AG08396 (cell line): ENCODE measurements around the gene EHD4.

ENCODE experiments used
- DNase-seq: peaks from one replicate; pipeline ENCODE4 v3.0.0; 2012; ENCODE audit warnings: low spot score, mixed read lengths

EHD4 gene

DNA sequence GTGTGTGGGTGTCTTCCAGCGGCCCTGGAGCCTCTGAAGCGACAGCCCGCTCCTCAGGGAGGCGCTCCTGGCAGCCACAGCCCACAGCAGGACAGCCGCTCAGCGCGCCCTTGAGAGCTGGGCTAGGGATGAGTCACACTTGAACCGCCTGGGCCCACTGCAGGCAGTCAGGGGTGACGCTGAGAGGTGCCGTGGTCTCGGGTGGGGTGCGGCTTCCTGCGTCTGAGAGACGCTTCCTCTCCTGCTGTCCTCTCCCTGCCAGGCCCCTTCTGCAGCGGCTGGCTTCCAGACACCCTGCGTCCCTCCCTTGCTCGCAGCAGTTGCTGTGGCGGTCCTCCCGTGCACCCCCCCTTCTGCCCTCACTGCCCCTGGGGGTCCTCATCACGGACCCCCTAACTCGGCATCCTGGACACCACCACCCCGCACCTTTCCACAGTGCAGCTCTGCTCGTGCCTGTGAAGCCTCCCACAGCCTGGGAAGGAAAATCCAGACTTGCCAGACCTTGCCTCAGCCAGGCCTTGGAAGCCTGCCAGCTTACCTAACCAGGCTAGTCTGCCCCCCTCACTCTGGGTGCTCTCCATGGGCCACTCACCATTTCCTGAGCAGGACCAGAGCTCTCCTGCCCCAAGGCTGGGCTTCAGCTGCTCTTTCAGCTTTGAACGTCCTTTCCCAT lies 77.4 kb downstream of the EHD4 start:
- DNase-seq, result peak; percentile 88

DNA sequence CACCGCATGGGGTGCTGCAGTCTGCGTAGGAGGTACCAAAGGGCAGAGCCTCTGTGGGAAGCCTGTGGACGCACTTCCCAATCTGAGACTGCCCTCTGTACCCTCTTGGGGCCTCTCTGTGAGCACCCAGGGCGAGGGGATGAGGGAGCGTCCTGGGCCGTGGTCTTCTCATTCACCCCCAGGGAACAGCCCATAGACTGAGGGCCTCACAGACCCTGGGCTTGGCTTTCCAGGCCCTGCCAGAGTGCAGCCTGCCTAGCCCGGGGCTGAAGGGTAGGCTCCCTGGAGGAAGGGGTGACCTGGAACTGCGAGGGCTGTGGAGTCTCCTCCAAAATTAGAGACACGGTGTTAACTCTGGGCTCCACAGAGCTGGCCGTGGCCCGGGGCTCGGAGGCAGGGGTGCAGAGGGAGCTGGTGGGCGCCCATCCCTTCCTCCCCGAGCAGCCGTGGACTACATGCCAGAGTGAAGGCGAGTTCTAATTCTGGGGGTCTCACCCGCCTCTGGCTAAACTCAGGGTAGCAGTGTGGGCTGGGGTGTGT lies 78.0 kb downstream of the EHD4 start:
- DNase-seq, result no peak

DNA sequence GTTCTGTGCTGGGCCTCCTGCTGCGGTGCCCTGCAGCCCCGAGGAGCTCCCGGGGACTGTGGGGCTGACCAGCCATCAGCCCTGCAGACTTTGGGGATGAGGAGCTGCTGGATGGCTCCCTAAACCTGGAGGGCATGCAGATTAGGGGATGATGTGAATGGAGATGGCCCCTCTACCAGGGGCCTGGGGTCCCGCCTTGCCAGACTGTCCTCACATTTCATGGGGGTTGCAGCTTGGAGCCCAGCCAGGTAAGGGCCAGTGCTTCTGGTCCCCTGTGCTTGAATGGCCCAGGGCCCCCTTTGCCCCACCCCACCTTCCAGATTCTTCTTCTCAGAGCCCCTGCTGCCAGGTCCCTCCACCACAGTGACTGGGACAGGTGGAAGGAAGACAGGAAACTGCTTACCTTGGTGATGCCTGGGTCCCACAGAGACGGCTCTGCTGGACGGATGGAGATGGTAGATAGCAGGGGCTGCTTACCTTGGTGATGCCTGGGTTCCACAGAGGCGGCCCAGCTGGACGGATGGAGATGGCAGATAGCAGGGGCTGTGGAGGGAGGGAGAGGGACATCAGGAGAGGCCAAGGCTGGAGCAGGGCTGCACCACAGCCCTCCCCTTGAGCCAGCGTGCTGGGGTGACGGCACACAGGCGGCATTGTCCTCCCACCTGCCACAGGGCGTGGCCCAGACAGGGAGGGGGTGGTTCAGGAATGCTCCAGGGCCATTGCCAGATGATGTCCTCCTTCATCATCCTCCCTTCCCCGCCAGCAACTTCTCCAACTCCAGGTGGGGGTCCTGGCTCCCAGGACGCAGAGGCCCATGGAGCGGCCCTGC lies 78.7 kb downstream of the EHD4 start, which contains the start of gene SPTBN5:
SPTBN5 (minus strand) TSS at position 632 of the 829 bp plus-strand sequence; CDS start at position 76, 556 bp downstream.
- no peak for DNase-seq

DNA sequence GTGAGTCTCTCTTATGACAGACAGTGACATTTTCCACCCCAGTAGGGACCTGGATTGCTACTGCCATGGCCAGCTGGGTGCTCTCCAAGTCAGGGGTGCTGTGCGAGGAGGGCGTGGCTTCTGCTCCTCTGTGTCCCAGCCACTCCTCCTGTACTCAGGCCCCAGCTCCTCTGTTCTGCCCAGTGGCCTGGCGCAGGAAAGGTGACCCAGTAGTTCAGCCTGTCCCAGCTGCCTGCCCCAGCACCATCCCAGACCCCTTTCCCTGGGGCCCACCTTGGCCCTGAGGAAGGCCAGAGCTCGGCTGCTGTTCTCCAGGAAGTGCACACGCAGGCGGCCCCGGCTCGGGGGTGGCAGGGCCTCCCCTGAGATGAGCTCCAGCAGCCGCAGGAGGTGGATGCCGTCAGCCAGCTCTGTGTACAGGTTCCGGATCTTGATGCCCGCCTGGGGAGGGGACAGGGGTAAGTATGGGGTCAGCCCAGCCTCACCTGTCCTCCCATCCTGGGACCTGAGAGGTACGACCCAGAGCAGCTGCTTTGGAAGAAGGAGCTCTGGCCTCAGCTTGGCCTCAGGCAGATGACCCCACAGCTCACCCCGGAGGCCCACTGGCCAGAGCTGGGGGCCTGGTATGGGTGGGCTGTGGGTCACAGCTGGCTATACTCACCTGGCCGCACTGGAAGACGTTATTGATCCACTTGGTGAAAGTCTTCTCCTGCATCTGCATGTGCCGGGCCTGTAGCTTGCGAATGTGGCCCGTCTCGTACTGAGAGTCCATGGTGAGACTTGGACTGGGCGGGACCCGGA lies 79.5 kb downstream of the EHD4 start:
- DNase-seq, result no peak

DNA sequence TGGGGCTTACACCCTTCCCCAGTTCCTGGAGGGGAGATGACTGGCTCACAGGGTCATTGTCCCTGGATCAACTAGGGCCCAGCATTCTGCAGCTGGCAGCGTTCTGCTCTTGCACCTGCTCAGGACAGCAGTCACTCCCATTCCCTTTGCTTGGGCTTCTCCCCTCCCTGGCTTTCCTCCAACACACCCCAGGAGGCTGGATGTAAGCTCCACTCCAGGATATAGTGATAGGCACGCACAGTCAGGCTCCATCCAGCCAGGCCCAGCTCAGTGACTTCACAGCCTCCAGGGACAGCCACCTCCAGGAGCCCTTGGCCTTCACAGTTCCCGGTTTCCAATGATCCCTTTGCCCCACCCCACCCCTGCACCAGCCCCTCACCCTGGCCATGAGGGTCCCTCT lies 80.4 kb downstream of the EHD4 start:
- no peak for DNase-seq

DNA sequence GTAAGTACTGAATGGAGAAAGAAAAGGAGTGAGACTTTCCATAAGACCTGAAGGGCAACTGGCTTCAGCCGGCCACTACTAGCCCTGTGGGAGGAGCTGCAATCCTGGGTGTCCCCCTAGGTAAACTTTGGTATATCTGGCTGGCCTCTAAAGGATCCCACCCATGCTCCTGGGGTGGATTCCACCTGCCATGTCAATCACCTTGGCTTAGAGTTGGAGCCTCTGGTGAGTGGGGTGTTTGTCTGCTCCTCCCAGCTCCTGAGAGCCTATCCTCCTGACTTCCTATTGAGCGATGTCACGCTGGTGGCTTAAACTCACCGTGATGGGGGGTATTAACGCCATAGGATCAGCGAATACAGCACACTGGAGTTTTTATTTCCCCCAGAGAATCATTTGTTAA lies 81.1 kb downstream of the EHD4 start:
- DNase-seq, result no peak

DNA sequence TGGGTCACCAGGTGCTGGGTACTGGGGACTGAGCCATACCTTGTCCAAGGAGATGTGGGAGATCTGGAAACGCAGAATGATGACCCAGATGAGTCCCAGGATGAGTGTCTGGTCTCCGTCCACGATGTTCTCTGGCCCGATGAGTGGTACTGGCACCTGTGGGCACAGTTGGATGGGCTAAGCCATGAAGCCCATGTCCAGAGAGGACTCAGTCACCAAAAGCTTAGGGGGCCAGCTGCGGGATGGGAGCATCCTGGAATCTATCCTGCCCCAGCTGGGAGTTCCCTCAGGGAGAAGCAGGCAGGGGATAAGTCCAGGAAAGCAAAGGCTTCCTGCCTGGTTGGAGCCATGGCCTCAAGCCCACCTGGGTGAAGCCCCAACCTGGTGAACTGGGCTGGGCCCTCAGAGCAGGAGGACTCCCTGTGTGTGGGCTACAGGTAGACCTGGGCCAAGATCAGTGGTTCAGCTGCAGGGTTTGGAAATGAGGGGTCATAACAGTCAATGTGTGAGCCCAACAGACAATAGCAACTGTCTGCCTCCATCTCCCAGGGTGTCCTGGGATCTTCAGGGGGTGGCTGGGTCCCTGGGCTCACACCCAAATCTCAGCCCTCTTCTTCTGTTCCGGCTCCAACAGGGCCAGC lies 82.2 kb downstream of the EHD4 start:
- no peak for DNase-seq

DNA sequence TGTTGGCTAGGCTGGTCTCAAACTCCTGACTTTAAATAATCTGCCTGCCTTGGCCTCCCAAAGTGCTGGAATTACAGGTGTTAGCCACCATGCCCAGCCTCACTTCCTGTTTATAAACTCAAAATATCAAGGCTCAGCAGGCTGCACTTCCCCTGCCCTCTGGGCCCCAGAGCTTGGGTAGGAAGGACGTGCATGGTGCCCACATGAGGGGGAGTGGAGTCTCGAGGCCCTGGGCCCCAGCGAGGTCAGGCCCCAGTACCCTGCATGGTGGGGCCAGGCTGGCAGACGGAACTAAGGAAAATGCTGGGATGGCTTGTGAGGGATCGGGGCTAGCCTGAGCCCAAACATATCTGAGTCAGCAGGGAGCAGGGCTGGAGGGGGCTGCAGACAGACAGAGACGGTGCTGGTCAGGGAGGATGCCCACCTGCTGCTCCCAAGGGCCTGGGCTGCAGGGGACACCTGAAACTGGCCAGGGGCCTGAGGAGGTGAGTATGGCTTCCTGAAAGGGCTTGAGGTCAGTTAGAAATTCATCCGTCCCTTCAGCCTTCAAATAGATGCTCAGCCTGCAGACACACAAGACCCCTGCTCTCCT lies 83.6 kb downstream of the EHD4 start:
- DNase-seq, result no peak

DNA sequence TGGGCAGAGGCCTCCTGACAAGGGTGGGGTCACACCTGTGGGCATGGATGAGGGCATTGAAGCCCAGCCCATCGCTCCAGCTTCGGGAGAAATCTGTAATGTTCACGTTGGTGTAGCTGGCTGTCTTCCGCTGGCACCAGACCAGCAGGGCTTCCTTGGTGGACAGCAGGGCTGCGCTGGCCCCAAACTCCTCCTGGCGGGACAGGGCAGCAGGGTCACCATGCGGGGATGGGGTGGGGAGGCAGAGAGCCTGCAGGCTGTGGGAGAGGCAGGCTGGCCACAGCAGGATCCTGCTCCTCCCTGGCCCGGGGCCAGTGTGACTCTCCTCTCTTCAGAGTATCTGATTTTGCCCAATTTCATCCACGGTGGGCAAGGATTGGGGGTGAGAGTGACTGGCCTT lies 84.5 kb downstream of the EHD4 start:
- DNase-seq, result no peak

DNA sequence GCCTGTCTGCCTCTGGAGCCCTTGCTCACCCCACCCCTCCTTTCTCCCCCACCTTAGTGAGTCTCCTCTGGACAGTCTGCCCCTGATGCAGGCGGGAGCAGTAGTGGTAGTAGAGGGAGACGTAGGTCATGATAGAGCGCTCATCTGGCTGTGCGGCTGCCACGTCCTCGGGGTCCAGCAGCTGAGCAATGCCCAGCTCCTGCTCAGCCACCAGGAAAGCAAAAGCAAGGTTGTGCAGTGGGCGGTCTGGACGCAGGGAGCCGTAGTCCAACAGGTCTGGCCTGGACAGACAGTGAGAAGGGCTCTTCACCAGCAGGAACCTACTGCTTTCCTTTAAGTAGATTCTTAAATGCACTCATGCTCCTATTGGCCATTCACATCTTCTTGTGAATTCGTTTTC lies 85.2 kb downstream of the EHD4 start:
- no peak for DNase-seq

DNA sequence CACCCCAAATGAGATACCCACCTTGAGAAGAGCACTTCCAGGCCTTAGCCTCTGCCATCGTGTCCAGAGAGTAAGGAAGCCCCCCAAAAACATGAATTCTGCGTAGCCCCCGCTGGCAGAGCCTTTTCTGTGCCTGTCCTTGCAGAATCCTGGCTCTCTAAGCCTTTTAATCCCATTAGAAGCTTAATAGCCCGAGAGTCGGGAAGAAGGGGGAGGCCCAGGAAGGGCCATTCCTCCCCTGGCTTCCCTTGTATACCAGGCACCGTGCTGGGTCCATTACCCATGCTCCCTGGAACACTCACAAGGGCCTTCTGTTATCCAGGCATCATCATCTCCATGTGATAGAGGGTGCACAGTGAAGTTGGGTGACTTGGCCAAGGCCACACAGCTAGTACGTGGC lies 85.6 kb downstream of the EHD4 start:
- DNase-seq, result no peak

DNA sequence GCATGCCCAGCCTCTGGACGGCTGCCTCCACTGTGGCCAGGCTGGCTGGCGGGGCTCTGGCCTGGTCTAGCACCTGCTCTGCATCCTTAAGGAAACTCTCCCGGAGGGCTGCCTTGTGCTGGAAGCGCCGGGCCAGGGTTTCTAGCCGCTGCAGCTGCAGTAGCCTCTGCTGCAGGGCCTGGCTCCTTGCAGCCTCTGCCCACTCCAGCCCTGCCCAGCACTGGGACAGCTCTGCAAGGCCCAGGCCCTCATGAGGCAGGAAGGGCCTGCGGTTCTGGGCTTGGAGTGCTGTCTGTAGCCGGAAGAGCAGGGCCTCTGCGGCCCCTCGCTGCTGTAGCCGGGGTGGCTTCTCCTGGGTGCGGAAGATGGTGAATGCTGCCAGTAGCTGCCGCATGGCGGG lies 86.5 kb downstream of the EHD4 start:
- no peak for DNase-seq

DNA sequence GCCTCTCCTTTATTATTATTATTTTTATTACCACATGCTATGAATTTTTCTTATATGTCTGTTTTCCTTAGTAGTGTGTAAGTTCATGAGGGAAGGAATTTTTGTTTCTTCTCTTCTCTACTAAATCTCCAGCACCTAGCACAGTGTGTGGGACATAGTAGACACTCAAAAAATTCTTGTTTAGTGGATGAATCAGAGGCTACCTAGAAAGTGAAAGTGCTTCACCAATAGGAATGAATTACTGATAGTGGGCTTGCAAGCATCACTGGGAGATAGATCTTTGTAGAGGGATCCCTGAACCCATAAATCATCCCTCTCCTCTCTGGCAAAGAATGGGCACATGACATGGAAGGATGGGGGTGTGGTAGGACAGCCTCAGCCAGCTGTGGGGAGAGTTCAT lies 87.0 kb downstream of the EHD4 start:
- DNase-seq, result no peak

DNA sequence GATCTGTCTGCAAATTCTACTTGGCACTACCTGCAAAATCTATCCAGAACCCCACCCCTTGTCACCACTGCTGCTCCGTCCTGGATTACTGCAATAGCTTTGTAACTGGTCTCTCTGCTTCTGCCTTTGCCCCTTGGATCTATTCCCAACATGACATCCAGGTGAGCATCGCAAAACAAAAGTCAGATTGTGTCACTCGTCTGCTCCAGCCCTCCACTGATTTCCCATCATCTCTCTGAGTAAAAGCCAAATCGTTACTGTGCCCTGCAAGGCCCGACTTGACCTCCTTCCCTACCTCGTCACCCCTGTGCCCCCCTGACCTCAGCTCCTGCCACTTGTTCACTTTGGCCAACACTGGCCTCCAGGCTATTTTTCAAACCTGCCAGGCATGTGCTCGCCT lies 87.9 kb downstream of the EHD4 start:
- DNase-seq, result no peak

DNA sequence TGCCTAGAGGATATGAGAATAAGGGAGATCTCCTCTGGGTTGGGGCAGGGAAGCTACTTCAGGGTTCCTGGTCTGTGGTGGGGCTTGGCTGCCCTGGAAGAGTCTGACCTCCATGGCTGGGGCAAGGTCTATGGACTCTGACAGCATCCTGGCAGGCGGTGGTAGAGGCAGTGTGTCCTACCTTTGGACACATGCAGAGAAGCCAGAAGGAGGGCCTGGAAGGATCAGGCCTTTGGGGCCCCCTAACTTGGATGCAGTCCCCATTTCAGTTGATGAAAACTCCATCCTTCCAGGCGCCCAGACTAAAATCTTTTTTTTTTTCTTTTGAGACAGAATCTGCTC lies 88.9 kb downstream of the EHD4 start:
- DNase-seq, result no peak

DNA sequence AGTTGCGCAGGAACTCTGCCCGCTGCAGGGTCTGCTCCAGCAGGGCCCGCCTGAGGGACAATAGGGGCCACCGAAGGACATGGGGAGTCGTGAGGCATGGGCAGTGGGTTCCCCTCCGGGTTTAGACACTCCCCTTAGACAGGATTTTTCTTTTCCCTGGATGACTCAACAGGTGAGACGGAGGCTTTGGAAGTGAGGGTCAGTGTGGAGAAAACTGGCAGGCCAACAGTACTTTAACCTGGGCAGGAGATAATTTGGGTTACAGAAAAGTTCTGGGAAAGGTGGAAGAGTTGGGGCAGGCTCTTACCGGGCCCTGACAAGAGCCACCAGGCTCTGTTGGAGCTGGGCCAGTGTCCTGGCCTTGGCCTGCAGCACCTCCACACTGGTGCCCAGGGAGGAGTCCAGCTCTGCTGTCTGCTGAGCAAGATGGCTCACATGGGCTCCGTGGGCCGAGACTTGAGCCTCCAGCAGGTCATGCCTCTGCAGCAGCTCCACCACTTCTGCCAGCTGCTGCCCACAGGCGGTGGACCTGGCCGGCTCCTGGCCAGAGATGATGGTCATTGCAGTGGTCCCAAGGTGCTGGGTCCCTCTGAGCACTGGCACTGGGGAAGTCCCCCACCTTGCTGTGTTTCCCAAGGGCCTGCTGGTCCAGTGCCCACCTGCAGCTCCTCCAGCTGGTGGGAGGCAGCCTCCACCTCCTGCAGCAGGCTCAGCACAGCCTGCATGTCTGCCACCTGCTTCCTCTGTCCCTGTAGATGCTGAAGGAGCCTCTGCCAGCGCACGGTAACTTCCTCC lies 89.5 kb downstream of the EHD4 start:
- no peak for DNase-seq

DNA sequence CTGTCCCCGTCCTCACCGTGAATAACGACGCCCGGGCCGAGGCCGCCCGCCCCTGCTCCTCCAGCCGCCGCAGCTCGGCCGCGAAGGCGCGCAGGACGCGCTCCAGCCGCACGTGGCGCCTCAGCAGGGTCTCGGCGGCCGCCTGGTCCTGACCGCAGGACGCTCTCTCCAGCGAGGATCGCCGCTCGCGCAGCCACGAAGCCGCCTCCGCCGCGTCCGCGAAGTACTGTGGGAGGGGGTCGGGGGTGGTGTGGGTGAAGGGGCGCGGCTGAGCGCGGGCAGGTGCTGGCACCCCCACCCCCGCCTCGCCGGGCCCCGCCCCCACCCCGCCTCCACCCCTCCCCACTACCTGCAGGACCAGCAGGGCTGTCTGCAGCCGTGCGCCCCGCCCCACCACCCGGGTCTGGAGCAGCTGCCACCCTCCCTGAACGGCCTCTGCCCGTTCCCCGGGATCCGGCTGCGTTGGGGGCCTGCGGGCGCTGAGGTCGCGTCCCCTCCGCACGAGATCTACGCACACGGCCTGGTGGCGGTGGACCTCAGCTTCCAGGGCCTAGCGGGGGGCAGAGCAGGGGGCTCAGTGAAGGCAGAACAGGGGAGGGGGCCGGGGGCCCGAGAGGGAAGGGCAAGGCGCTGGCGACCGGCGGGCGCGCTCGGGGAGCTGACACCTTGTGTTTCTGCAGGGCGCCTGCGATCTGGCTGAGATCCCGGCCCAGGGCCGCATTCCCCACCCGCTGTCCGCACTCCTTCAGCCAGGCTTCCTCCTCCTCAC lies 90.3 kb downstream of the EHD4 start:
- DNase-seq, result no peak

DNA sequence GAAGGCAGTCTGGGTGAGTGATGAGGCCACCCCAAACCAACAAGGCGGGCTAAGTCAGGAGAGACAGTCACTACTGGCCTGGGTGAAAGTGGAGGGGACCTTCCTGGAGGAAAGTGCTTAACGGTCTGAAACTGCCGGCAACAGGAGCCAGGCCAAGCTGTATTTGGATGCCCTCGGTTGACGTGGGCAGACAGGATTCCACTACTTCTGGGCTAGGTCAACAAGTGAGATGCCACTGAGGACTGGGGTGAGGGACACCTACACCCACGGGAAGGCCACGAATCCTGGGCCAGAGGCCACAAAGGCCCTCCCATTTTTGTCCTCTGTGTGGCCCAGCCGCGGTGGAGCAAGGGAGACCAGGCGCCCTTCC lies 90.8 kb downstream of the EHD4 start:
- no peak for DNase-seq

DNA sequence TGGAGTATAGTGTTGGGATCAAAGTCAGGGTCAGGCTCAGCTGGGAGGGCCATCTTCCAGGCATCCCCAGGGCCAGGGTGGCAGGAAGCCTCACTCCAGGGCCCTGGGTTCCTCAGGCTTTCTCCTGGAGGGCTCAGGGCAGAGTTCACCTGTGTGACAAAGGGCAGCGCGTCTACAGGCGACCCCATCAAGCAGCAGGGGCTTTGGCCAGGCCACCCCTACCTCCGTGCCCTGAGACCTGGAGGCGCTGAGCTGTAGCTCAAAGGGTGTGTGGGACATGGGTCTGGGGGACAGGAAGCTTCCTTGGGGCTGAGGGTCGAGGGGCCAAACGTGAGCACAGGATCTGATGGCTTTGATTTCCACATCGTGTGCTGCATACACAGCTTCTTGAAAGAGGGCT lies 91.3 kb downstream of the EHD4 start:
- DNase-seq, result no peak

DNA sequence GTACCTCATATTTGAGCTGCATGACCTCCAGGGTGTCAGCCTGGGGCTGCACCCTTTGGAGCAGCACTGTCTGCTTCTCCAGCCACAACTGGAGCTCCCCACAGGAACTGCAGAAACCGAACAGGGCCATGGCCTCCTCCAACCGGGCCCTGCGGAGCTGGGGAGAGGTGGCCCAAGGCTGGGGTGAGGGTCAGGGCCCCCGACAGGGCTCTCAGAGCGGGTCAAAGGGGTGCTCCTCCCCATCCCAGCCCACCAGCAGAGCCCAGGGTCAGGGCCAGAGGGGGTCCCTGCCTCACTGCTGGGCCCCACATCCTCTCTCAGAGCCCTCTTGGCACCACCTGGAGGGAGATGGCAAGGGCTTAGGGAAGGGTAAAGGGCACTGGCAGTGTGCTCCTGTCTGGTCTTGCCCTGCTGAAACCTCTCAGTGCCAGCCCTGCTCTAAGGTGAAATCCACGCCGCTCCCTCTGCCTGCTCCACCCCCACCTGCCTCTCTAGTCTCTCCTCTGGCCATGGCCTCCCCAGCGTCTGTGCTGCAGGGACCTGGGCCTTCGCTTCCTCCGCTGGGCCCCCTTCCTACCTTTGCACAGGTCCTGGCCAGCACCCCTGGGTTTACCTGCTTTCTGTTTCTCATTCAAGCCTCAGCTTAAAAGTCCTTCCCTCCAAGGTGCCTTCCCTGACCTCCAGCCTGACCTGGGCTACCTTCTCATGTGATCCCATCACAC lies 92.0 kb downstream of the EHD4 start:
- DNase-seq, result no peak
